ENCODE data around the gene MEIS1.

- TF ChIP-seq, protein P1, sequence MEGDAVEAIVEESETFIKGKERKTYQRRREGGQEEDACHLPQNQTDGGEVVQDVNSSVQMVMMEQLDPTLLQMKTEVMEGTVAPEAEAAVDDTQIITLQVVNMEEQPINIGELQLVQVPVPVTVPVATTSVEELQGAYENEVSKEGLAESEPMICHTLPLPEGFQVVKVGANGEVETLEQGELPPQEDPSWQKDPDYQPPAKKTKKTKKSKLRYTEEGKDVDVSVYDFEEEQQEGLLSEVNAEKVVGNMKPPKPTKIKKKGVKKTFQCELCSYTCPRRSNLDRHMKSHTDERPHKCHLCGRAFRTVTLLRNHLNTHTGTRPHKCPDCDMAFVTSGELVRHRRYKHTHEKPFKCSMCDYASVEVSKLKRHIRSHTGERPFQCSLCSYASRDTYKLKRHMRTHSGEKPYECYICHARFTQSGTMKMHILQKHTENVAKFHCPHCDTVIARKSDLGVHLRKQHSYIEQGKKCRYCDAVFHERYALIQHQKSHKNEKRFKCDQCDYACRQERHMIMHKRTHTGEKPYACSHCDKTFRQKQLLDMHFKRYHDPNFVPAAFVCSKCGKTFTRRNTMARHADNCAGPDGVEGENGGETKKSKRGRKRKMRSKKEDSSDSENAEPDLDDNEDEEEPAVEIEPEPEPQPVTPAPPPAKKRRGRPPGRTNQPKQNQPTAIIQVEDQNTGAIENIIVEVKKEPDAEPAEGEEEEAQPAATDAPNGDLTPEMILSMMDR (IDR thresholded peaks at IDR 0.05) = no peak
- no peak for TF ChIP-seq POLR2A (IDR thresholded peaks at IDR 0.05)
These were observed 72.8 kb downstream of the MEIS1 start for GRCh38 chr2:66507673-66508201.
